GM19099 (cell line): ENCODE results near the gene NT5DC1.

Experiments used
- POLR2A ChIP-seq: IDR thresholded peaks from 3 replicates; pipeline ENCODE4 v1.6.1; 2011; ENCODE audit warnings: low read depth; ENCODE audit not compliant: insufficient read length; ENCODE audit errors: extremely low read depth

Gene NT5DC1

DNA sequence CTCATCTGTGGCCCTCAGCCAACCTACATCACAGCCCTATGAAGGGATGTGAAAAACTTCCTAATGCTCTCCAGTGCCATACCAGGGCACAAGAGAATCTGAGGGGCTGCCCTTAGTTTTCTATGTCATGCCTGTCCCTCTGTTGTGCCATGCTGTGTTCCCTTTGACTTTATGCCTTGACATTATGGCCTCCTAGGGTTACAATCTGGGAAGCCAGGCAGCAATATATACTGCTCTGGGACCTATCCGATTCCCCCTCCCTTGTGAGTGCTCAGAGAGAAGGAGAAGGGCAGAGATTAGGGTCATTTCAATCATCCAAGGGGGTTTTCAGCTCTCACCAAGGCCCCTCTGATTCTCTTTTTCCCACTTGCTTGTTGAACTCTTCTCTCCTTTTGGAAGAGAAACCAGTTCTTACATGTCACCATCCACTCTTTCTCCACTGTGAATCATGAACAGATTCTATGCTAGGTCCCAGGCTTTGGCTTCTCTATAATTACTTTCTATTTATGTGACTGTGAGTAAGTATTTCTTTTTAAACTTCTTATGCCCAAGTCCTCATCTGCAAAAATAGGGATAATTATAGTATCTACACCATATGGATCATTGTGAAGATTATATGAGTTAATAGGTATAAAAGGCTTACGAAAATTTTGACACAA lies 25.8 kb upstream of the NT5DC1 start:
- no peak for TF ChIP-seq POLR2A

GRCh38 chr6:116078522-116078921 lies 22.1 kb upstream of the NT5DC1 start:
- TF ChIP-seq POLR2A: no peak

DNA sequence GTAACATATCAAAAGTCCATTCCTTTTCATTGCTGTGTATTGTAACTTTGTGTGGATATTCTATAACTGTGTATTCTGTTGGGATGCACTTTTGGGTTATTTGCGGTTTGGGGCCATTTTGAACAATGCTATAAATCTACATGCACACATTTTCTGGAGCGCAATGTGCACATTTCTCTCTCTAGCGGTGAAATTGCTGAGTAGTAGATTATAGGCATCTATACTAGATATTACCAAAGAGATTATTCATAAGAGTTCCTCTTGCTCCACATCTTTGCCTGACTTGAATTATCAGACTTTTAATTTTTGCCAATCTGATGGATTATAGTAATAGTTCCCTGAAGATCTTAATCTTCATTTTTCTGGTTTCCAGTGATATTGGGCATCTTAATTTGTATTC lies 21.7 kb upstream of the NT5DC1 start:
- TF ChIP-seq POLR2A: no peak

DNA sequence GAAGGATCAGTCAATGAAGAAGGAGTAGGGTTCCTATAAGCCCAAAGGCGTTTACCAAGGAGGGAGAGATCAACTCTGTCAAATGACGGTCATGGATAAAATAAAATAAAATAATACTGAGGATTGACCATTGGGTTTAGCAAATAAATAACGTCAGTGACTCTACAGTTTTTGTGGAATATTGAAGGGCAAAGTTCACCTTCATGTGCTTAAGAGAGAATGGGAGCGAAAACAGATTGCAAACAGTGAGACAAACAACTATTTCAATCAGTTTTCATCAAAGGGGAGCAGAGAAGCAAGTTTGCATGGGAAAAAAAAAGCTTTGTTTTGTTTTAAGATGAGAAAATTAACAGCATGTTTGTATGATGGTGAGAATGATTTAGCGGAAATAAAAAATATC lies 17.6 kb upstream of the NT5DC1 start:
- TF ChIP-seq POLR2A: no peak

- no peak for TF ChIP-seq POLR2A
These were observed 16.4 kb upstream of the NT5DC1 start for GRCh38 chr6:116084284-116084683.

DNA sequence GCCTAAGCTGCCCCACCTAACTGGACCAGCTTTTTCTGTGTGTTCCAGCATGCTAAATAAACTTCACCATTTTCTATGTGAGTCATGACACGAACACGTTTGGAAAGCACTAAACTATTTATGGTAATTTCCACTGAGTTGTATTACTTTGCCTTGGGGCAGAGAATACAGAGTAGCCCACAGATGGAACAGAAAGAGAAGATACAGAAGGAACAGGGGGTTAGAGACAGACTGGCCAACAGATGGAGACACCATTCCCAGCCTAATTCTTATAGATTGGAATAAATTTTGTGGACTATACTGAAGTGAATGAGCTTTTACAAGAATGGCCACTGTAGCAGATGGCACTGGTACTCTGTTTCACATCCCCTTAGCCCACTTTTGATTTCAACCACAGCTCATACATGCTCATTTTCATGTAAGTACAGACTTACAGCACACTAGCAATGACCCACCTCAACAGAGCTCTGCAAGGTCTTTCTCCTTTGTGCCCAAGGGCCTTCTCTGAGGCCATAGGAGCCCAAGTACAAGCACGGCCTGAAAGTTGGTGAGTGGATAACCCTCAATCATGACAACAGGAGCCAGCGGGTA lies 13.1 kb upstream of the NT5DC1 start:
- peak; percentile 52 for TF ChIP-seq POLR2A

DNA sequence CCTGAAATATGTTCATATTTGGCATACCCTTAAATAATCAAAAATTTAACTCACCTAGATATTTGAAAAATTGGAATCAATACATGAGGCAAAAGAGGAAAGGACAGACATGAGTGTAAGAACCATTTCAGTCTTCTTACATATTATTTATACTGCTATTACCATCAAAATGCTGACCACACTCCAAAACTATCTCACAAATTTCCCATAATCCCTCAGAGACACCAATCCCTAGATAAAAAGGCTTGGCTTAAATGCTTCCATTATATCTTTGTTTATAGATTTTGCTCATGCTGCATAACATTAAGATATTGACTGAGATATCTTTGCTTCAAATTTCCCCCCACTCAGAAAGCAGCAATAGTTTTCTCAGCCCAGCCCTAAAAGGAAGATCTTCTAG lies 11.7 kb upstream of the NT5DC1 start:
- TF ChIP-seq POLR2A: no peak

DNA sequence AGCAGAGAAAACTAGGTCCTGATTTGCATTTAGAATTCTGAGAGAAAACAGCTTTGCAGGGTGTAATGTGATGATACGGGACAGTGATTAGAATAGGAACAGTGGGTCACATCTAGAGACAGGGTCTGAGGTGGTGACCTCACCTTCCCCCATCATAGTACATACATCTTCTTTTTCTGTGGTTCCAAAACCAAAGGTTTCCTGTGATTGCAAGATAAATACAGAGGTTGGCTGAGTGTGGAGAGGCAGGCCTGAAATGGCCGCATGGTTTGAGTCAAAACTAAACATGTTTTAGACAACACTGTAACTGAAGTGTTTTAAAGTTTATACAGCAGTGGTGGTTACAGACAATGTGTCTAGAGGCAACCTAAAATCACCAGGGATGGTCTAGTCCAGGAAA lies 10.4 kb upstream of the NT5DC1 start:
- TF ChIP-seq POLR2A: no peak

GRCh38 chr6:116094041-116094440 lies 6.6 kb upstream of the NT5DC1 start:
- TF ChIP-seq POLR2A: no peak

DNA sequence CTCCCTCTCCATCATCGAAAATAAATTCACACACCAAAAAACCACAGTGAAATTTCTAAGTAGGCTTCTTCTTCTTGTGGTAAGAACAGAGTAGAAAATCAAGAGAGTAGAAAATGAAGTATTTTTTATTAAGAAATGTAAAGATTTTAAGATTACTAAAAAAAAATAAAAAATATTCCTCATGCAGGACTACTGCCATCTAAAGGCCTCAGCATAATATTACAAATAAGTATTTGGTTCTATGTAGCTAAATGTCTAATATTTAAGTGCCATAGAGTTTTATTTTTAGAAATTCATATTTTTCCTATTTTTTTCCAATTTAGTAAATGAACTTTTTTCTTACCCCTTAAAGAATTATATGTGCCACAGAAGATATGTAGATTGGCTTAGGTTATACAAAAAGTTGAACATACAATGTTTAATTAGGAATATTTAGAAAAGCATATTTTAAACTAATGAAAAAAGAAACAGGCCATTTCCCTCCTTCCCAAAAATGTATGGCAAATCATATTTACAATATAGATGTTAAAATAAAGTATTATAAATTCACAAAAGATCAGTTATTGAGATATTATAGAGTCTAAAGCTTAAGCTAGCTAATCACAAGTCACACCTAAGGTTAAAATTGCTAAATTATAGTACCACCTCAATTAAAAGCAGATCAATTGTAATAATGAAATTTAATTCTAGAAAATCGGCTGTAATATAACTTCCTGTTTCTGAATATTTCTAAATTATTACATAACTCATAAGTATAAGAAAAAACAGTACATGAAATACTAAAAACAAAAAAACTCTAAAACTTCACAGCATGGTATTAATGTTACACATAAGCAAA lies 3.5 kb upstream of the NT5DC1 start:
- TF ChIP-seq POLR2A: no peak

GRCh38 chr6:116099036-116099435 lies 1.6 kb upstream of the NT5DC1 start:
- TF ChIP-seq POLR2A: no peak

- TF ChIP-seq POLR2A: no peak
These were observed 657 bp downstream of the NT5DC1 start for GRCh38 chr6:116101302-116101718.

GRCh38 chr6:116101790-116102189 lies 1.1 kb downstream of the NT5DC1 start:
- no peak for TF ChIP-seq POLR2A

- TF ChIP-seq POLR2A: no peak
These were observed 2.2 kb downstream of the NT5DC1 start for GRCh38 chr6:116102873-116103272.

DNA sequence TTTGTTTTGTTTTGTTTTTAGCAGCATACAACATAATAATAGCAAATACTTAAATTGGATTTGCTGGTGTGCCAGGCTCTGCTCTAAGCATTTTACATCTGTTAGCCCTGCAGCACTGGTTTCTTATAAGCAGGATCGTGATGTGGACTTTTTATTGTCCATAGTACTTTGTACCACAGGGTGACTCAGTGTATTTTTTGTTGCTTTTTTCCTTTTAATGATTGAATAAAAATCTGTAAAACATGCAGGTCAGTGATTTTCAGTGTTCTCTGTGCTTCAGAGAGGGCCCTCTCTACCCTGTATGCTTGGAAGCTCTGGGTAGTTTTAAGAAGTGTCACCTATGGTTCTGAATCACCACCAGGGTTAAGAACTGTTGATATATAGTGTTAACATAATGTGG lies 4.0 kb downstream of the NT5DC1 start:
- no peak for TF ChIP-seq POLR2A

DNA sequence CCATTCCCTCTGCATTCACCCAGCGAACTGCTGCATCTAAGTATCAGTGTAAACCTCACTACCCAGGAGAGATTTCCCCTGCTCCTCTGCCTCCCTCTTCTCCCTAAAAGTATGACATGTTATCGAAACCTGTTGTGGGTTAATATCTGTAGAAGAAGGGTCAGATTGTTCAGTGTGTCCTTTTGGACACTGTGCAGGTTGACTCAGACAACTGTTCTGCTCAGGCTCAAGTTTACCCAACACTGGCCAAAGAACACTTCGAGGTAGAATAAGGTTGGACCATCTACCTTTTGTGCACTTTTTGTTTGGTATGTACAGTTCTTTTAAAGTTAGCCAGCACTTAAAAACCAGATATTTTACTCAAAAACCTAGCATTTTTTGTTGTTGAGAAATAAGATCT lies 4.6 kb downstream of the NT5DC1 start:
- no peak for TF ChIP-seq POLR2A

- TF ChIP-seq POLR2A: no peak
These were observed 5.5 kb downstream of the NT5DC1 start for GRCh38 chr6:116106146-116106545.

- no peak for TF ChIP-seq POLR2A
These were observed 8.2 kb downstream of the NT5DC1 start for GRCh38 chr6:116108836-116109235.
